Measurements from ENCODE around the gene ASPM.

ASPM gene

DNA sequence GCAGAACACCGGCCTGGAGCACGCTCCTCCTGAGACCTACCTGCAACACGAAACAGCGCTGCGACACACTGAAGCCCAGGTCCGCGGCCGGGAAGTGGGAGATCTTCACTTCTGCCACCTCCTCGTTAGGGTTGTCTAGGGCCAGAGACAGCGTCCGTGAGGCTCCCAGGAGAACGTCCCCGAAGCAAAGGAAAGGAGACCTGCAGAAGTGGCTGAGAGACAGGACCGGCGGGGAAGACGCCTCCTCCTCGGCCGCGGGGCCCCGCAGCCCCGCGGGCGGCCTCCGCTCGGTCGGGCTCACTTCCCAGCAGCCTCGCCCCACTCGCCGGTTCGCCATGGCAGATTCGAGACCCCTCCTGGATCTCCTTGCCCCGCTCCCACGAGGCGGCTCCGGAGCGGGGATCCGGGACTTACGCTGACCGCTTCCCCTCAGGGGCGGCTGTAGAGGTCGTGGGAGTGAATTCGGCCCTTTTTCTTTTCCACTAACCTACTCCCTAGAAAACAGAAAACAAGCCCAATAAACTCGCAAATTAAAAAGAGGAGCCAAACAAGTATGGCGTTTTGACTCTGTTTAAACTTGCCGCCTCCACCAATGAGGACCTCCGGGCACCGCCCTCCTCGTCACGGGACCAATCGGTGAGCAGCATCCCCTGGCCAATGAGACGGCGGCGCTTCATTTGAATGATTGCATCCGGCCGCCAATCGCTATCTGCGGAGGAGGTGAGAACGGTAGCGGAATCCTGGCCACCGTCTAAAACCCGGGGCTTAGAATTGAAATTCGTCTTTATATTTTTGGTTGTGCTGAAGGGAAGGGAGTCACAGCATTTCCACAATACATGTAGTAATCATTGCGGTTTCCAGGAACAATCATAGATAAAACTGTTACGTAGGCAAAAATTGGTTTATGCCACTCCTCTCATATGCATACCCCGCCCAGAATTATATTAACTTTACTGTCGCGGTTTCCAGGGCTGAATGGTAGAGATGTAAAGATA is at the start of gene ASPM:
Gene ASPM (minus strand): TSS at position 569 of the 995 bp plus-strand sequence. CDS start 232 bp downstream, at position 337.
- no peak for DNase-seq (ENCODE audit: low read depth)

- no peak for DNase-seq (ENCODE audit: low read depth)
Measured at GRCh38 chr1:197195100-197195499, 48.6 kb upstream of the ASPM start.

GRCh38 chr1:197184190-197184589 is 37.7 kb upstream of the ASPM start:
- no peak for DNase-seq (ENCODE audit: low read depth)

DNA sequence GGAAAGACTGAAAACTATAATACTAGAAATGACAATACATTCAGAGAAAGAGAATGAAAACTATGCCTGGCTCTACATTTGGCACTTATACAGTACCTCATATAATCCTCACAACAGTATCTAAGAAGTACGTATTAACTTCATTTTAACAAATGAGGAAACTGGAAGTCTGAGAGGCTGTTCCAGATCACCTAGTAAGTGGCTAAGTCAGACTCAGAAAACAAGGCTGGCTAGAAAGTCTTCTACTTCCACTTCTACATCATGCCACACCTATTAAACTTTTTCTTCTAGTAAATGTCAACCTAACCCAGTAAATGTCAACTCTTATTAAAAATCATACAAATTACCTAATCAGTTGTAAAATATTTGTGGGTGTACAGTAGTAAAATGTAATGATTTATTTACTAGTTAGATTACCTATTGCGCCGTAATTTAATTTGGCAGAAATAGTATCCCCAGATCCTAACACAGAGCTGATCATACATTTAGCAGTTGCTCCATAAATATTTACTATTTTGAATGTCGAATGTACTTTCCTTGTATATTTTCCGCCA is 36.8 kb upstream of the ASPM start:
- no peak for DNase-seq (ENCODE audit: low read depth)

GRCh38 chr1:197182716-197183115 is 36.2 kb upstream of the ASPM start:
- no peak for DNase-seq (ENCODE audit: low read depth)

DNA sequence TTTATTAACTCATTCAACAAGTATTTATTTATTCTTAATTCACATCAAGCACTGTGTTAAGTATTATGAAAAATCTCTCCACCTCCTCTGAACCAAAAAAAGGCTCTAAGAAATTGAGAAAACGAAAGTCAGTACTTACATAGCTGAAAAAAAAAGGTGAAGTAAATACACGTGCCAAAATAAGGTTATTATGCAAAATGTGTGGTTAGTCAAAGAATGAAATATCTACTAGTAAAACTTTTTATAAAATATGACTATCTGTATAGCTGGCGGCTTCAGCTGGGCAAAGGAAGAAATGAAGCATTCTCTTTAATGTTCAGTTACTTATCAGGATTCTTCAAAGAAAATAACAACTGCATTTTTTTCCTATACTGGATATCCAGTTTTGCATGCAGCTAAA is 35.5 kb upstream of the ASPM start:
- no peak for DNase-seq (ENCODE audit: low read depth)

DNA sequence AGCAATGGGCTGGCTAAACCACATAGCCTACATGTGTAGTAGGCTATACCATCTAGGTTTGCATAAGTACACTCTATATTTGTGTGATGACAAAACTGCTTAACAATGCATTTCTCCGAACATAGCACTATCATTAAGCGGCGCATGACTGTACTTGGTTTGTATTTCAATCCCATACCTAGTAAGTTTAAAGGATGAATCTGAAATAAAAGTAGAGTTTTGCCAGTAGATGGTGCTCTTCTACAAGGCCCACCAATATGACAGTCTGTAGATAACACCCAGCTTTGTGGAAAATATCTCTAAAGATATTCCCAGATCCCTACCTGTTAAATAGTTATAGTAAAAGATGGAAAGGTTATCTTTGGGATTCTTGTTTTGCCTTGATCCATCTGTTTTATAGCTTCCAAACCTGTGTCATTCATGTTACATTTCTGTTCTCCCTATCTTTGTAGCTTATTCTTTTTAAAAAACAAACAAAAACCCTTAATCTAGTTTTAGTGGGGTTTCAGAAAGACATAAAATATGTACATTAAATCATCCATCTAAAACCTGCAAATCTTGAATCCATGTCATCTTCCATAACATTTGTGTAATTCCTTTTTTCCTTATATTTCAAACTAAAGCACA is 33.9 kb upstream of the ASPM start:
- no peak for DNase-seq (ENCODE audit: low read depth)

DNA sequence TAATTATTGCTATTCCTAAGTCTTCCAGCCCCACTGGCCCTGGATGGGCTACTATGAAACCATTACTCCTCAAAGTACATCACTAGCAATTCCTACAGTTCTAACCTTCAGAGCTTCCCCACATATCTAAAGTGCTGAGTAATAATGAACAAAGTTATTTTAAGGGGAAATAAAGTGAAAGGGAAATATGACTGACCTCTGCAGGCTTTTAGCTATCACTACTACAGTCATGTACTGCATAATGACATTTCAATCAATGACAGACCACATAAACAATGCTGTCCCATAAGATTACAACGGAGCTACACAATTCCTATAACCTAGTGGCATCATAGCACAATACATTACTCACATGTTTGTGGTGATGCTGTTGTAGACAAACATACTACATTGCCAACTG is 32.5 kb upstream of the ASPM start:
- no peak for DNase-seq (ENCODE audit: low read depth)

DNA sequence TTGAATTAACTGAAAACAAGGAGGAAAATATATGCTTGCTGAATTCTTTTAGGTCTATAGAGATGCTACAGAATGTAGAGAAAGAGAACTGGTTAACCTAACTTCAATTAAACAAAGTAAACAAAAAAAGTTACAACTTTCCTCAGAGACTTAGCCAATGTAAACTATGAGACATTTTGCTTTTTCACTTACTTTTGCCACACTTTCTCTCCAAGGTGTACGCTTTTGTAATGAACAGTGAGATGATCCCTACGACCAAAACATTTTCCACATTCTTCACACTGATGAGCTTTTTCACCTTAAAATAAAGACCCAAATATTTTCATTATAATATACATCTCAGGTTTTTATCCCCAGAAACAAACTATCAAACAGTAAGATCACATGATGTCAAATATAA is 28.3 kb upstream of the ASPM start:
- DNase-seq (ENCODE audit: low read depth), result no peak

DNA sequence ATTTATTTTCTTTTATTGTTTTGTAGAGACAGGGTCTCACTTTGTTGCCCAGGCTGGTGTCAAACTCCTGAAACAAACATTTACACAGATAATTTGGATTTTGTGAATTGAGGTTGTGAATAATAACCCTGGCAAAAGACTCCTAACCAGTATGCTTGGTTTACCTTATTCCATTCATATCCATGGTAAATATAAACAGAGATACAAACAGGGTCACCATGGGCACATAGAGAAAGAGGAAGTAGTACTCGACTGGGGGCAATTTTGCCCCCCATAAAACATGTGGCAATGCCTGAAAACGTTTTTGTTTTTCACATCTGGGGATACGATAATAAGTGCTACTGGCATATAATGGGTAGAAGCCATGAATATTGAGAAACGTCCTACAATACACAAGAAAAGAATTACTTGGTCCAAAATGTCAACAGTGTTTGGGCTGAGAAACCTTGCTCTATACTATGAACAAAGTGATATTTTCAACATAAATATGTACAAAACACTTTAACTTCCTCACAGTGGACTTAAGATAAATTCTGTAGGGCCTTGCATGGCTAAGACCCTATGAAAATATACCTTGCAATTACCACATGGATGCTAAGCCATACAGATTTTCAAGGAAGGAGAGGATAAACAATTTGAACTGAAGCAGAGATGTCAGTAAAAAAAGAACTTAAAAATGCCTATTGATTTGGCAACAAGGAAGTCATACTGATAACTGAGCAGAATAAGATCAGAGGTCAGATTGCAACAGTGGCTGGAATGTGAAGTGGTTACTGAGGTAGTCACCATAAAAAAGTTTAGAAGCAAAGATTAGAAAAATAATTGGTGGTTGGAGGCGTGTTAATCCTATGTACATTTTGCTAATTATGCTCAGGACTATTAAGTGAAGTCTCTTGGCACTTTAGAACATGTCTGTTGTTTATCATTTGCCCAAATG is 27.4 kb upstream of the ASPM start:
- no peak for DNase-seq (ENCODE audit: low read depth)

- DNase-seq (ENCODE audit: low read depth), result no peak
Measured at GRCh38 chr1:197171531-197171930, 25.1 kb upstream of the ASPM start.

- DNase-seq (ENCODE audit: low read depth), result no peak
Measured at GRCh38 chr1:197170538-197170937, 24.1 kb upstream of the ASPM start.

DNA sequence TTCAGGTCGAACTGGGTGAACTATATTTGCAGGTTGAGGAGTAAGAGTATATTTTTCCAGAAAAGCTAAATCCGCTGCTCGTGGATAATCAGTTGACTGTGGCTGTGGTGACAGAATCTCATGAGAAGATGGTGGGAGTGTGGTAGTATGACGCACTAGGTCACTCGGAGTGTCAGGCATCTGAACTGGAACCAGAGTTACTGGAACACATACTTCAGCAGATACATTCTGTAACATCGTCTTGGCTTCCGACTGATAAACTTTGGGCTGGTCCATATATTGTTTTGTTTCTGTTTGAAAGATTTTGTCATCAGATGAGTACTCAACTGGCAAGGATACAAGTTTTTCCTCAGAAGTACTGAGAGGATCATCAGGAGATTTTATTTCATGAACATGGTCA is 13.0 kb upstream of the ASPM start:
- no peak for DNase-seq (ENCODE audit: low read depth)

- no peak for DNase-seq (ENCODE audit: low read depth)
Measured at GRCh38 chr1:197156692-197157091, 10.2 kb upstream of the ASPM start.

GRCh38 chr1:197152662-197153061 is 6.2 kb upstream of the ASPM start:
- no peak for DNase-seq (ENCODE audit: low read depth)

DNA sequence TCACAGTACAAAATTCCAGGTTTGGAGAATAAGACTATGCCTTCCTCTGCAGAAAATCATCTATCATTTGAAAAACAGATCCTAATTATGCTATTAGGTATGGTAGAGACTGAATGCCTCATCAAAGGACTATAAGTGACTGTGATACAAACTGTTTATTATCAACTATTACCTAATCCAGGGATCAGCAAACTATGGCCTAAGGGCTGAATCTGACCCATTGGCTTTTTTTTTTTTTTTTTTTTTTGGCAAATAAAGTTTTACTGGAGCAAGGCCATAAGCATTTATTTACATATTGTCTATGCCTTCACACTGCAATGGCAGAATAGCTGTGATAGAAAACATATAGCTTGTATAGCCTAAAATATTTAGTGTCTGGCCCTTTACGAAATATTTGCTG is 4.7 kb upstream of the ASPM start:
- no peak for DNase-seq (ENCODE audit: low read depth)

GRCh38 chr1:197150336-197151005 is 4.0 kb upstream of the ASPM start:
- no peak for DNase-seq (ENCODE audit: low read depth)

DNA sequence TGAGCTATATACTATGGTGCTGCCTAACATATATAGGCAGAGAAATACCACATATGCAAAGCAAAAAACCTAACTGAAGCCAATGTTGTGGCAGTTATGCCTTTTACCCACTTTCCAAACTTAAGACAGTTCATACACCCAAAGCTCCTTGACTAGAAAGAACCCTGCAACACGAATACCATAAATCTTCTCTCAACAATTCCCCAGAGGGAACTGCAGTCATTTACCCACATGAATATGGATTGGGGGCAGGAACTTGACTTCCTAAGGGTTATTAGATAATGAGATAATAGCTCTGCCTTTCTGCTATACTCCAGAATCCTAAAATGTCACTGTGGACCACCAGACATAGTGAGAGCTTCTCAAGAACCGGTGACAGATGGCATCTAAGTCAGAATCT is 2.9 kb upstream of the ASPM start:
- DNase-seq (ENCODE audit: low read depth), result no peak

- no peak for DNase-seq (ENCODE audit: low read depth)
Measured at GRCh38 chr1:197145446-197146024, 934 bp downstream of the ASPM start.

GRCh38 chr1:197144570-197145325 is 1.7 kb downstream of the ASPM start:
- DNase-seq (ENCODE audit: low read depth), result no peak

Measured in GM04503 (cell line).